ENCODE measurements around the gene VPS13D. TPM values are rescaled to one million over a fixed set of nuclear protein-coding genes. Genes with fewer than 3 reads are reported as not detected.

VPS13D gene
- total and polyA plus RNA-seq, 2 donors (not counting 3 experiments of a cell fraction or from before 2014, with no cell fraction given), result 13.6 to 48.5 TPM

GRCh38 chr1:12209495-12209832 is 20.4 kb upstream of the VPS13D start:
- BruUV-seq (replicated peaks), result no TSS peak
- DNase-seq (ENCODE audit: low read depth, low spot score), result no peak
- no peak overlapping the region for H3K27ac ChIP-seq (ENCODE audit: insufficient read depth, low read depth, low read length)
- CTCF ChIA-PET, result interaction anchor here (17.5 kb wide), 1 partner anchor 87 kb away, joined by 537 read pairs; no protein-coding TSS in a partner anchor
- POLR2A ChIA-PET, result no interaction called here
- H3K4me3 ChIP-seq (replicated peaks in 1 of 3; ENCODE audit: insufficient read depth in 1 of 3, low read depth in 1 of 3, low read length in 3 of 3), result no peak overlapping the region
- no peaks in the 10 kb centered on the region for H3K9me1 ChIP-seq (replicated peaks; ENCODE audit: control insufficient read depth, extremely low read depth, insufficient read depth, low read length)
- no peaks in the 10 kb centered on the region for H3K4me1 ChIP-seq (ENCODE audit: control insufficient read depth, extremely low read depth, insufficient read depth, low read length)
- H3K9ac ChIP-seq (replicated peaks; ENCODE audit: extremely low read depth, insufficient read depth, low read length), result no peak overlapping the region
- intact Hi-C loops (cut with micrococcal nuclease) (loop anchor here (1.0 kb wide), 1 partner anchor 35 kb away; no protein-coding TSS in a partner anchor), dilution Hi-C loops (cut with MboI; ENCODE audit: extremely low pct_ligation_motif_present, low sequenced_read_pairs) (no loop called here)
- H4K20me1 ChIP-seq (replicated peaks; ENCODE audit: control insufficient read depth, extremely low read depth, insufficient read depth, low read length), result no peaks in the 10 kb centered on the region
- no peaks in the 10 kb centered on the region for H3K79me2 ChIP-seq (ENCODE audit: control insufficient read depth, insufficient read depth, low read length)
- no peak for TF ChIP-seq FOS (IDR thresholded peaks at IDR 0.05; ENCODE audit: borderline replicate concordance, insufficient read depth, low read length)
- TF ChIP-seq CTCF (IDR thresholded peaks at IDR 0.05; ENCODE audit: extremely low read depth in 1 of 2, insufficient read depth in 1 of 2, low read depth in 1 of 2, low read length in 2 of 2), result no peak
- TF ChIP-seq POLR2AphosphoS5 (IDR thresholded peaks at IDR 0.05; ENCODE audit: insufficient read depth, low read depth, low read length), result no peak
- TF ChIP-seq JUN (IDR thresholded peaks at IDR 0.05; ENCODE audit: borderline replicate concordance, insufficient read depth, insufficient read length, low read depth), result no peak
- no peak for TF ChIP-seq MAX (IDR thresholded peaks at IDR 0.05; ENCODE audit: insufficient read depth, insufficient read length)
- no peak for TF ChIP-seq POLR2A (IDR thresholded peaks at IDR 0.05; ENCODE audit: low read depth, low read length)
- no peak for TF ChIP-seq MYC (IDR thresholded peaks at IDR 0.05; ENCODE audit: low read depth, low read length)
- no peak for TF ChIP-seq GATA2 (IDR thresholded peaks at IDR 0.05; ENCODE audit: insufficient read depth, insufficient read length, low read depth, low read length)
- no peak for TF ChIP-seq EZH2 (IDR thresholded peaks at IDR 0.05; ENCODE audit: borderline replicate concordance, low read depth, low read length, severe bottlenecking)
- H3K36me3 ChIP-seq (ENCODE audit: control insufficient read depth in 2 of 2, extremely low read depth in 1 of 2, insufficient read depth in 2 of 2, low read length in 2 of 2), result peaks cover 0 to 11% of the 10 kb centered on the region in 2 experiments
- no peak for FAIRE-seq
- no peaks in the 10 kb centered on the region for H3K9me3 ChIP-seq (replicated peaks; ENCODE audit: control insufficient read depth, insufficient read depth, low read length)
- H2AFZ ChIP-seq (ENCODE audit: low read depth, low read length), result no peak overlapping the region
- no peaks in the 10 kb centered on the region for H3K27me3 ChIP-seq (ENCODE audit: control insufficient read depth in 2 of 2, insufficient read depth in 2 of 2, low read length in 2 of 2)
- no peak overlapping the region for H3K4me2 ChIP-seq (ENCODE audit: insufficient read depth, low read length)

Measured in endothelial cell of umbilical vein (primary cell).